IPS-18c (cell line): ENCODE measurements around the gene NPPA.
A peak's percentile ranks its signal among the peaks of the same experiment; 100 is the strongest.

Experiments
- H3K4me3 ChIP-seq: 2 replicates; pipeline ENCODE4 v1.7.0; 2013; ENCODE audit warnings: low read depth, mild to moderate bottlenecking, low read length, moderate library complexity; ENCODE audit not compliant: insufficient read depth
- H3K9me3 ChIP-seq: one replicate; pipeline ENCODE4 v1.6.1; 2013; ENCODE audit warnings: mild to moderate bottlenecking, low read length, moderate library complexity; ENCODE audit not compliant: control insufficient read depth, insufficient read depth

Gene NPPA

DNA sequence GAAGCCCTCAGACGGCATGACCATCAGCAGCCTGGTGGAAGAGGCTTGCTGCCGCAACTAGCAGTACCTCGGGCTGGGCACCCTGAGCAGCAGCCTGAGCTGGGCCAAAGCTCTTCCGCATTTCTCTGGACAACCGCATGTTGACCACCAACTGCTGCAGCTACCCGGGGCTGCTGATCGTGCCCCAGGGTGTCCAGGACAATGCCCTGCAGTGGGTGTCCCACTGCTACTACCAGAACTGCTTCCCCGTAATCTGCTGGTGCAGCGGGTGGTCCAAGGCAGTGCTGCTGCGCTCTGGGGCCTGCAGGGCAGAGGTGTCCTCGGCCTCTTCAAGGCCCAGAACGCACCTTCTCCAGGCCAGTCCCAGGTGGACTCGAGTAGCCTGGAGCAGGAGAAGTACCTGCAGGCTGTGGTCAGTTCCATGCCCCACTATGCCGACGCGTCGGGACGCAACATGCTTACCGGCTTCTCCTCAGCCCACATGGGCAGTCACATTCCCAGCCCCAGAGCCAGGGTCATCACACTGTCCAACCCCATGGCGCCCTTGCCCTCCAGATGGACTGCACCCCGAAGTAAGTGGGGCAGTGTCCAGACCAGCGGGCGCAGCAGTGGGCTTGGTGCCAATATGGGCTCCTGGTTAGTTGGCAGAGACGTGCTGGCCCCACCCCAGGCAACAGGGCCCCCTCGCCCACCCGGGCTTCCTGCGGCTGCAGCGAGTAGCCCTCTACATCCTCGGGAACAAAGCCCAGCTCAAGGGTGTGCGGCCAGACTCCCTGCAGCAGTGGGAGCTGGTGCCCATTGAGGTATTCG lies 30.7 kb upstream of the NPPA start:
- H3K4me3 ChIP-seq, result no peak overlapping the region
- H3K9me3 ChIP-seq, result peaks cover 2% of the 10 kb centered on the region

DNA sequence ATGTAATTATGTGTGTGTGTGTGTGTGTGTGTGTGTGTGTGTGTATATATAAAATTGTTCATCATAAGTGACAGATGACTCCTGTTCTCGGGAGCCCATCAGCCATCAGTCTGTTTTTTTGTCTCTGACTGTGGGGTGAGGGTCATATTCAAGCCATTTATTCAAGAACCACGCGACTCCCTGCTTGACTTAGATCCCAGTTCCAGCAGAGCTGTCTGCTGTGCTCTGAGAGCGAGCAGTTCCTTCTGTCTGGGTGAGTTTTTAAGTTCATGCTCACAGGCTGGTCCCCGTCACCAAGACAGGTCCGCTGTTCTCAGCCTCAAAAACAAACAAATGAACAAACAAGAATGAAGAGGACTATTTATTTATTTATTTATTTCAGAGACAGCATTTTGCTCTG lies 29.5 kb upstream of the NPPA start:
- Histone ChIP-seq H3K4me3 (no peak overlapping the region), H3K9me3 (peaks cover 2% of the 10 kb centered on the region)

DNA sequence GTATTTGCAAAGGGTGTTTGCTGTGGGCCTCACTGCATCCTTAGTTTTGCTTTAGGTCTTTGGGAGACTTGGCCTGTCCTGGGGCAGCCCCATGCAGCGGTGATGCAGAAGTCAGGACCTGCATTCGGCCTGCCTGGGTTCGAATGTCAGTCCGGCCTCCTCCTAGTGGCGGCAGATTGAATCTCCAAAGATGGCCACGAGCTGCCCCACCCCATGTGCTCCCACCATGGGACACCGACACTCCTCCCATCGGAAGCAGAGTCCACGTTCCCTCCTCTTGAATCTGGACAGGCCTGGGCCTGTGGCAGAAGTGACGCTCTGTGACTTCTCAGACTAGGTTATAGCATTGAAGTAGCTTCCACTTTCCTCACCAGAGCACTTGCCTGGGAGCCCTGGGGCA lies 27.5 kb upstream of the NPPA start:
- Histone ChIP-seq H3K4me3 (no peak overlapping the region), H3K9me3 (peaks cover 2% of the 10 kb centered on the region)

DNA sequence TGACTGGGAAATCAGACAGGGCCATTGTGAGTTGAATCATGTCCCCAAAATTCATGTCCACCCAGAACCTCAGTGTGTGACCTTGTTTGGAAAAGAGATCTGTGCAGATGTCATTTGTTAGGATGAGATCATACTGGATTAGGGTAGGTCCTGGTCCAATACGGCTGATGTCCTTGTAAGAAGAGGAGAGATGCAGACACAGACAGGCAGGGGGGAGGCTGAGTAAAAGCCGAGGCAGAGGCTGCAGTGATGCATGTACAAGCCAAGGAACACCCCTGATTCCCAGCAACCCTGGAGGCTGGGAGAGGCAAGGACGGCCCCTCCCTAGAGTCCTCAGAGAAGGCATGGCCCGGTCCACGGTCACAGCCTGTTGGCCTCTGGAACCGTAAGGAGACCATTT lies 27.0 kb upstream of the NPPA start:
- Histone ChIP-seq H3K9me3 (peaks cover 2% of the 10 kb centered on the region), H3K4me3 (no peak overlapping the region)

DNA sequence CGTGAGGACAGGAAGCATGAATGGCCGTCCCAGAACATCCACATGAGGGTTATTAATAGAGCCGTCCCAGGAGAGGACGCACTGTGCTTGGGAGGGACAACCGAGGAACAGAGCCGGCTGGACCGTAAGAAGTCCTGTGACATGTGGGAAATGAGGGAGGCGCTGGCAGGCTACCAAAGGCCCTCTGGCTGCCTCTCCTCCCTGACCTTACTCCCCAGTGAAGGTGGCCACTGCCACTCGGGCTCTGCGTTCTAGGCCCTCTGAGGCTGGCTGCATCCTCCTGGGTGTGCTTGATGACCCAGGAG lies 26.6 kb upstream of the NPPA start:
- Histone ChIP-seq H3K9me3 (peaks cover 2% of the 10 kb centered on the region), H3K4me3 (no peak overlapping the region)

- Histone ChIP-seq H3K9me3 (no peaks in the 10 kb centered on the region), H3K4me3 (no peak overlapping the region)
These were observed 26.0 kb upstream of the NPPA start for GRCh38 chr1:11873395-11874257.

GRCh38 chr1:11872545-11872944 lies 25.0 kb upstream of the NPPA start:
- no peaks in the 10 kb centered on the region for H3K9me3 ChIP-seq
- H3K4me3 ChIP-seq, result no peak overlapping the region

DNA sequence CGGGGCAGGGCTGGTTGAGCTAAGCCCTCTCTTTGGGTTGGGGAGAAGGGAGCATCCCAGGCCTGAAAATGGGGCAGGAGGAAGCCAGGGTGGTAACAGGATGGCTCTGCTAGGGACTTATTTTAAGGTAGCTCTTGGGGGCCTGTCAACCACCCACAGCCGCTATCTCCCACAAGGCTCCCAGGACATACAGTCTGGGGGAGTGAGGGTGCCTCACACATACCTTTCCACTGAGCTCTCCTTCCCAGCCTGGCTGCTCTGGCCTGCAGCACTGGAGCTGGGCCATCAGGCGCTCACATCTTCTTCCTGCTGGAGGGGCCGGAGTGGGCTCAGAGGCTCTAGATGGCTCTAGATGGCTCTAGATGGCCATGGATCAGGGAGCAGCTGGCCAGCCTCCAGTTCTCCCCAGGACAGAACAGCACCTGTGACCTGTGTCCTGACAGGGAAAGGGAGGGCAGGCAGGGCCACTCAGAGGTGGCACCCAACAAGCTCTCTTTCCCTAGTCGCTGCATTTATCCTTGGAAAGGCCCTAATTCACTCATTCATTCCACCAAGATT lies 22.1 kb upstream of the NPPA start:
- no peak overlapping the region for H3K4me3 ChIP-seq
- H3K9me3 ChIP-seq, result no peaks in the 10 kb centered on the region

- no peak overlapping the region for H3K4me3 ChIP-seq
- H3K9me3 ChIP-seq, result no peaks in the 10 kb centered on the region
These were observed 21.5 kb upstream of the NPPA start for GRCh38 chr1:11869104-11869503.

GRCh38 chr1:11868331-11868980 lies 20.9 kb upstream of the NPPA start:
- Histone ChIP-seq H3K4me3 (no peak overlapping the region), H3K9me3 (no peaks in the 10 kb centered on the region)

- H3K9me3 ChIP-seq, result no peaks in the 10 kb centered on the region
- no peak overlapping the region for H3K4me3 ChIP-seq
These were observed 15.3 kb upstream of the NPPA start for GRCh38 chr1:11862890-11863289.

- no peaks in the 10 kb centered on the region for H3K9me3 ChIP-seq
- H3K4me3 ChIP-seq, result no peak overlapping the region
These were observed 13.0 kb upstream of the NPPA start for GRCh38 chr1:11860587-11860986.

DNA sequence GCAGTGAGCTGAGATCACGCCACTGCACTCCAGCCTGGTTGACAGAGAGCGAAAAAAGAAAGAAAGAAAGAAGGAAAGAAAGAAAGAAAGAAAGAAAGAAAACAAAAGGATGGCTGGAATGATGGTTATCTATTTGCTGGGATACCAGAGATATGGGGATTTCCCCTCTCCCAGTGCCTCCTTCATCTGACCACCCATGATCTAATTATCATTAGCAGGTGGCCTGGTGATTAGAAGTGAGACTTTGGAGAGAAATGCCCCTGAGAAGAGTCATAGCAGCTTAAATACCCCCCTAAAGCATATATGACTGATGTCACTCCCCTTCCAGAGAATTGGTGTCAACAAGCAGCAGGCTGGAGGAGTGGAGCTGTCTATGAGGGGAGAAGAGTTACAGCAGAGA lies 12.5 kb upstream of the NPPA start:
- Histone ChIP-seq H3K9me3 (no peaks in the 10 kb centered on the region), H3K4me3 (no peak overlapping the region)

DNA sequence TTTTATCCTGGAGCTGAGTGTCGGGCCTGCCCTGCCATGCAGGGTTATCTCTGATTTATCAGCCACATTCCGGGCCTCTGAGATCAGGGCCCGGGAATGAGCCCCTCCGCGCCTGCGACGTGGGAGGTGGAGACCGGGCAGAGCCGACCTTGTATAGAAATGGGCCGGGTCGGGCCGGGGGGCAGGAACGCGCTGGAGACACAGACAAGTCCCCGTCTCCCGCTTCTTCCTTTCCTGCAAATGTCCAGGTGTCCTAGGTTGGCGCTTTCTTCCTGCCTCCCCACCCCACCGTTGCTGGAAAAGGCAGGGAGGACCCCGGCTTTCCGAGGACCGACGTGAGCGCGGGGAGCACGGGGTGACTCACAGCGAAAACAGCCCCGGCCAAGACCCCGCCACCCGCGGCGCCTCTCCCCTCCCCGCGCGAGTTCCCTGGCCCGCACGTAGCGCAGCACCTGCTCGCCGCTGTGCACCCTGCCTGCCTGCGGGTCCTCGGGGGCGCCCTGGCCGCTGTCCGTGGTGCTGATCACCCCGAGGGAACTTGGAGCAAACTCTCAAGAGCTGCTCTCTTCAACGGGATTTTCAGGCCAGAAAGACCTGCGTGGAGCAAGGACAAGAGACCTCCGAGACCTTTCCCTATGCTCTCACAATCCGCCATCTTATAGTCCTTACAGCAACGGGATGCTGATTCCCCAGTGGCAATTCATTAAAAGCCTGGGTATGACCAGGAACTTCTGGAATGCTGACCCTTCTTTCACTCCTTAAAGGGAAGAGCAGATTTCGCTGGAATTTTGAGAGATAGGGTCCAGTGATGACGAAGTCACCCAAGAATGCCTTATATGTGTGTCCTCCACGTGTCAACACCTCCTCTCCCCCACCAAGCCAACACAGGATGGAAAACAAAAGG lies 11.6 kb upstream of the NPPA start:
- Histone ChIP-seq H3K4me3 (peak overlapping the region; percentile 51), H3K9me3 (no peaks in the 10 kb centered on the region)

DNA sequence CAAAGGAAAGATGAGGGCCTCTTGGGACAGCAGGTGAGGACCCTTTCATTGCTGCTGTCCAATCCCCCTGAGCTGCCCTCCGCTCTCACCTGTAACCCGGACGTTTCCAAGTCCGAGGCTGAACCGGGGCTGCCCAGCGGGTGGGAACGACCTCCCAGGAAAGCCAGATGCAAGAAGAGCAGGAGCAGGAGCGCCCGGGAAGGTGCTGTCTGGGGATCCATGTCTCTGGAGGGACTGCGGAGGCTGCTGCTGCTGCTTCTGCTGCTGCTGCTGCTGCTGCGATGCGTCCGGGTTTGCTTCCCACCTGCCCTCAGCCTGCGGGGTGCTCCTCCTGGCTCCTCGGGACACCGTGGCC lies 11.0 kb upstream of the NPPA start, which contains the start of gene NPPB:
NPPB (minus strand) TSS at position 333 of the 355 bp plus-strand sequence; CDS start at position 221, 112 bp downstream.
- H3K4me3 ChIP-seq, result peak within 1 kb of the TSS; percentile 51
- no peaks in the 10 kb centered on the region for H3K9me3 ChIP-seq

- no peak overlapping the region for H3K4me3 ChIP-seq
- no peaks in the 10 kb centered on the region for H3K9me3 ChIP-seq
These were observed 10.6 kb upstream of the NPPA start for GRCh38 chr1:11858158-11858557.
